Fibroblast of pulmonary artery (primary cell): ENCODE measurements around the gene C5orf52.
"Not testable (repeated sequence)": the region's sequence is repeated elsewhere in the genome, so short reads cannot be mapped to it uniquely, and the experiment has no call there.

Experiments
- DNase-seq: peaks from one replicate; pipeline ENCODE4 v3.0.0-alpha.2; 2010; ENCODE audit warnings: low read depth
- H3K4me3 ChIP-seq: replicated peaks from 2 replicates; pipeline ENCODE4 v1.5.1; 2011; ENCODE audit warnings: low read depth, mild to moderate bottlenecking, control low read depth, low read length, moderate library complexity
- TF ChIP-seq, protein P1 (sequence below): IDR thresholded peaks from 2 replicates; pipeline ENCODE4 v1.5.1; 2011; ENCODE audit warnings: mild to moderate bottlenecking, control low read depth, low read length, inconsistent platforms; ENCODE audit errors: missing control alignments

Gene C5orf52

GRCh38 chr5:157710431-157710830, 39.1 kb downstream of the C5orf52 start:
- DNase-seq: no peak
- H3K4me3 ChIP-seq: no peak overlapping the region
- TF ChIP-seq, protein P1, sequence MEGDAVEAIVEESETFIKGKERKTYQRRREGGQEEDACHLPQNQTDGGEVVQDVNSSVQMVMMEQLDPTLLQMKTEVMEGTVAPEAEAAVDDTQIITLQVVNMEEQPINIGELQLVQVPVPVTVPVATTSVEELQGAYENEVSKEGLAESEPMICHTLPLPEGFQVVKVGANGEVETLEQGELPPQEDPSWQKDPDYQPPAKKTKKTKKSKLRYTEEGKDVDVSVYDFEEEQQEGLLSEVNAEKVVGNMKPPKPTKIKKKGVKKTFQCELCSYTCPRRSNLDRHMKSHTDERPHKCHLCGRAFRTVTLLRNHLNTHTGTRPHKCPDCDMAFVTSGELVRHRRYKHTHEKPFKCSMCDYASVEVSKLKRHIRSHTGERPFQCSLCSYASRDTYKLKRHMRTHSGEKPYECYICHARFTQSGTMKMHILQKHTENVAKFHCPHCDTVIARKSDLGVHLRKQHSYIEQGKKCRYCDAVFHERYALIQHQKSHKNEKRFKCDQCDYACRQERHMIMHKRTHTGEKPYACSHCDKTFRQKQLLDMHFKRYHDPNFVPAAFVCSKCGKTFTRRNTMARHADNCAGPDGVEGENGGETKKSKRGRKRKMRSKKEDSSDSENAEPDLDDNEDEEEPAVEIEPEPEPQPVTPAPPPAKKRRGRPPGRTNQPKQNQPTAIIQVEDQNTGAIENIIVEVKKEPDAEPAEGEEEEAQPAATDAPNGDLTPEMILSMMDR: no peak

DNA sequence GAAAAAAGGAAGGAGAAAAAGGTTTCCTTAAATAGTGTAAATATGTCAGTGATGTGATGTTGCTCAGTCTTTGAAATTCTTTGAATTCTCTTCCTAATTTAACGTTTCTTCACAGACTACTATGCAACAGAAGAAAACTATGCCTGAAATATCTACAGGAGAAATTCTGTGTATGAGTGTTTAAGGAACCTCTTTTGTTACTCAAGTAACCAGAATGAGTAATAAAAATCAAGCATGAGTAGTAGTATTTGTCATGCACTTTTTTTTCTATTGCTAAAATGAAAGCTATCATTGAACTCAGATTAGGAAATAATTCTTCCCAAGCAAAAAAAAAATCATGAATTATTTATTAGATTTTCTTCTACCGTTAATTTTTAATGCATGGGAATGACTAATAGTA, 39.5 kb downstream of the C5orf52 start:
- no peak overlapping the region for H3K4me3 ChIP-seq
- TF ChIP-seq, protein P1: no peak
- DNase-seq: peak; percentile 65

DNA sequence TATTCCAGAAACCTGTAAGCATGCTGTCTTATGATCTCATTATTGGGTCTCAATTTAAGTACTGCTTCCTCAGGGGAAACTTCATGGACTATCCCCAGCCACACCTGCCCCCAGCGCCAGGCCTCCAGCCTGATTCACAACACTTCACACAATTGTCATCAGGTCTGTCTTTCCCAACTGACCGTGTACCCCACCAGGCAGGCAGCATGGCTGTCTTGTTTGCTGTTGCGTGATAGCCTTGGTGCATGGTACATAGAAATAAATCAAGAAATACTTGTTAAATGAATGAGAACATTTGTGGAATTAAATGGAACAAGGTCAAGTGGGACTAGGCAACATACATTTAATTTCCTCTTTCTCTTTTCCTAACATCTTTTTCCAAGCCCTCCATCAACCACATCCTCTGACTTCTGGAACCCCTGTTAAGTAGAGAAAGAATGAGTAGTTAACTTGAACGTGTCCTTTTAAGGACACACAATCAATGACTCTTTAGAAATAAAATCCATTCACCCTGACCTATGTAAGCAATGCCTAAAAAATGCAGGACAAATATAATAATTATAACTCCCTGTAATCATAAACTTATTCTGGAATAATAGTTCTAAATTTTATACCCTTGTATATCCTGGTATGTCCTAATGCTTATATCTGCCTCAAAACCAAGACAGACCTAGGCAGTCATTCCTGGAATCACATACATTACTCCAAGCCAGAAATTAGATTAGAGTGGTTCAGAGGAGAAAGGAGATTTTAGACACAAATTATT, 42.7 kb downstream of the C5orf52 start:
- DNase-seq: no peak
- no peak overlapping the region for H3K4me3 ChIP-seq
- TF ChIP-seq, protein P1: no peak

DNA sequence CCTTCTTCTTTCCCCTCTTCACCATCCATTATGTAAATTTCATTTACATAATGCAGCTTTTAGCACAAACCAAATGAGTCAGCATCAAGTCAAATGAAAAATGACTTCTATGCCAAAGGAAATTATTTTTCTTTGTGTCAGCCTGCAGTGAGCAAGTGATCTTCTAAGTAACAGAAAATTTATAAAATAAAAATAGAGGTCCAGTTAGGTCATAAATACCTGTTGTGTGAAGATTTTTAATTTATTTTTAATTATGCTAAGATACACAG, 43.2 kb downstream of the C5orf52 start:
- no peak for DNase-seq
- H3K4me3 ChIP-seq: no peak overlapping the region
- TF ChIP-seq, protein P1: no peak

DNA sequence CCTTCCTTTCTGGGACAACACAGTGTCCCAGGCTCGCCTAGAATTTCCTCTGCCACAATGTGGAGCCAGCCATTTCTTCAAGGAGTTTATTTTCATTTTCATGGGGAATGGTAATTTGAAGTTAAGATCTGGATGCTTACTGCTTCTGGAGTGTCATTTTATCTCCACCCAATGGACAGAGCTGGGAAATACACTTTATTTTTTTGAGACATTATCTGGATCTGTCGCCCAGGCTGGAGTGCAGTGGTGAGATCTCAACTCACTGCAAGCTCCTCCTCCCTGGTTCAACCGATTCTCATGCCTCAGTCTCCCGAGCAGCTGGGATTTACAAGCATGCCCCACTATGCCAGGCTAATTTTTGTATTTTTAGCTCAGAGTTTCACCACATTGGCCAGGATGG, 47.2 kb downstream of the C5orf52 start:
- DNase-seq: peak; percentile 85
- no peak overlapping the region for H3K4me3 ChIP-seq
- TF ChIP-seq, protein P1: peak; percentile 62

- H3K4me3 ChIP-seq: no peak overlapping the region
- DNase-seq: no peak
- TF ChIP-seq, protein P1: no peak
These were observed 47.9 kb downstream of the C5orf52 start for GRCh38 chr5:157719245-157719644.

DNA sequence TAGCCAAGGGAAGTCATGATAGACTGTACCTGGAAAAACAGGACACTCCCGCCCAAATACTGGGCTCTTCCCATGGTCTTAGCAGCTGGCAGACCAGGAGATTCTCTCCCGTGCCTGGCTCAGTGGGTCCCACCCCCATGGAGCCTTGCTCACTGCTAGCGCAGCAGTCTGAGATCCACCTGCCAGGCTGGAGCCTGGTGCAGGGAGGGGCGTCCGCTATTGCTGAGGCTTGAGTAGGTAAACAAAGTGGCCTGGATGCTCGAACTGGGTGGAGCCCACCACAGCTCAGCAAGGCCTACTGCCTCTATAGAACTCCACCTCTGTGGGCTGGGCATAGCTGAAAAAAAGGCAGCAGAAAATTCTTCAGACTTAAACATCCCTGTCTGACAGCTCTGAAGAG, 49.8 kb downstream of the C5orf52 start:
- DNase-seq: no peak
- TF ChIP-seq, protein P1: no peak
- no peak overlapping the region for H3K4me3 ChIP-seq

DNA sequence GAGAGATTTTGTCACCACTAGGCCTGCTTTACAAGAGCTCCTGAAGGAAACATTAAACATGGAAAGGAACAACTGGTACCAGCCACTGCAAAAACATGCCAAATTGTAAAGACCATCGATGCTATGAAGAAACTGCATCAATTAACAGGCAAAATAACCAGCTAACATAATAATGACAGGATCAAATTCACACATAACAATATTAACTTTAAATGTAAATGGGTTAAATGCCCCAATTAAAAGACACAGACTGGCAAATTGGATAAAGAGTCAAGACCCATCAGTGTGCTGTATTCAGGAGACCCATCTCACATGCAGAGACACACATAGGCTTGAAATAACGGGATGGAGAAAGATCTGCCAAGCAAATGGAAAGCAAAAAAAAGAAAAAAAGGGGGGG, 51.6 kb downstream of the C5orf52 start:
- not testable (repeated sequence) for DNase-seq

GRCh38 chr5:157726607-157727006, 55.3 kb downstream of the C5orf52 start:
- H3K4me3 ChIP-seq, DNase-seq: not testable (repeated sequence)

More for the DNA sequence above, 51.6 kb downstream of the C5orf52 start:
- H3K4me3 ChIP-seq: not testable (repeated sequence)

DNA sequence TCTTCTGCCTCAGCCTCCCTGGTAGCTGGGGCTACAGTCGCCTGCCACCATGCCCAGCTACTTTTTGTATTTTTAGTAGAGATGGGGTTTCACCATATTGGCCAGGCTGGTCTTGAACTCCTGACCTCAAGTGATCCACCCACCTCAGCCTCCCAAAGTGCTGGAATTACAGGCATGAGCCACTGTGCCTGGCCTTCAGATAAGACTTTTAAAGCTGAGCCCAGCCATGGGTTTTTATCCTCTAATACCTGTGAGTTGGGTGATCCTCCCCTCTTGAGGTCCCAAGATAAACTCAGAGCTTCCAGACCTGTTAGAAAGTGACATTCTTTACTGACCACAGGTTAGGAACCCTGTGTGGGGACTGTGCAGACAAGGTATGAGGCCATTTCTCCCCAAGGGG, 56.5 kb downstream of the C5orf52 start:
- H3K4me3 ChIP-seq, DNase-seq: not testable (repeated sequence)
